Stimulated activated CD8-positive, alpha-beta memory T cell treated with anti-CD3 and anti-CD28 coated beads, Interleukin-15, amount 100 ng/mL, for 24 hours (primary cell): ENCODE measurements around the gene MCCC1.
A peak's percentile ranks its signal among the peaks of the same experiment; 100 is the strongest.

Source experiments
- DNase-seq: peaks from one replicate; pipeline ENCODE4 v3.0.0-alpha.2; 2020; ENCODE audit warnings: low read depth

MCCC1 gene

GRCh38 chr3:182980204-182981037 lies 118.9 kb downstream of the MCCC1 start, which contains the start of gene DCUN1D1:
DCUN1D1 (minus strand) TSS chr3:182980538; CDS start chr3:182980489, 49 bp downstream.
- peak; percentile 79 for DNase-seq

GRCh38 chr3:182979674-182980191 lies 119.6 kb downstream of the MCCC1 start:
- DNase-seq, result no peak

GRCh38 chr3:182979103-182979673 lies 120.1 kb downstream of the MCCC1 start:
- no peak for DNase-seq

- DNase-seq, result no peak
These were observed 120.9 kb downstream of the MCCC1 start for GRCh38 chr3:182978387-182978786.

GRCh38 chr3:182973047-182973446 lies 126.2 kb downstream of the MCCC1 start:
- DNase-seq, result no peak

GRCh38 chr3:182972387-182972786 lies 126.9 kb downstream of the MCCC1 start:
- DNase-seq, result no peak

GRCh38 chr3:182971637-182972036 lies 127.7 kb downstream of the MCCC1 start:
- no peak for DNase-seq

- no peak for DNase-seq
These were observed 128.4 kb downstream of the MCCC1 start for GRCh38 chr3:182970811-182971418.

GRCh38 chr3:182969853-182970252 lies 129.4 kb downstream of the MCCC1 start:
- DNase-seq, result no peak

- no peak for DNase-seq
These were observed 130.0 kb downstream of the MCCC1 start for GRCh38 chr3:182969277-182969676.

- DNase-seq, result no peak
These were observed 131.8 kb downstream of the MCCC1 start for GRCh38 chr3:182967218-182968204.

- DNase-seq, result no peak
These were observed 133.4 kb downstream of the MCCC1 start for GRCh38 chr3:182965861-182966366.
